ENCODE data around the gene ZNF331. TPM values are rescaled to one million over a fixed set of nuclear protein-coding genes. Genes with fewer than 3 reads are reported as not detected.

The ZNF331 gene
- total RNA-seq, 1 donor from 2014 or later, result 10.1 TPM

GRCh38 chr19:53530622-53531021 is 7.3 kb upstream of the ZNF331 start:
- H3K27me3 ChIP-seq (ENCODE audit: low read depth), result no peaks in the 10 kb centered on the region
- no peak overlapping the region for H3K4me3 ChIP-seq
- peaks cover 4% of the 10 kb centered on the region for H3K36me3 ChIP-seq
- intact Hi-C loops (cut with micrococcal nuclease), result no loop called here
- DNase-seq, result no peak
- H3K9me3 ChIP-seq (replicated peaks), result peaks cover 11% of the 10 kb centered on the region
- TF ChIP-seq CTCF (IDR thresholded peaks at IDR 0.05; ENCODE audit: borderline replicate concordance), result no peak
- H3K27ac ChIP-seq (replicated peaks), result no peak overlapping the region
- no peaks in the 10 kb centered on the region for H3K4me1 ChIP-seq

- no peaks in the 10 kb centered on the region for H3K4me1 ChIP-seq
- no peaks in the 10 kb centered on the region for H3K36me3 ChIP-seq
- H3K4me3 ChIP-seq, result no peak overlapping the region
- H3K9me3 ChIP-seq (replicated peaks), result peaks cover 2% of the 10 kb centered on the region
- intact Hi-C loops (cut with micrococcal nuclease), result no loop called here
- no peak overlapping the region for H3K27ac ChIP-seq (replicated peaks)
- no peak for DNase-seq
- H3K27me3 ChIP-seq (ENCODE audit: low read depth), result no peaks in the 10 kb centered on the region
- no peak for TF ChIP-seq CTCF (IDR thresholded peaks at IDR 0.05; ENCODE audit: borderline replicate concordance)
Observed at GRCh38 chr19:53531457-53531856, 6.5 kb upstream of the ZNF331 start.

- Histone ChIP-seq H3K9me3 (replicated peaks) (no peaks in the 10 kb centered on the region), H3K27me3 (ENCODE audit: low read depth) (no peaks in the 10 kb centered on the region), H3K4me1 (no peaks in the 10 kb centered on the region), H3K27ac (replicated peaks) (no peak overlapping the region), H3K4me3 (no peak overlapping the region), H3K36me3 (no peaks in the 10 kb centered on the region)
- no peak for DNase-seq
- TF ChIP-seq CTCF (IDR thresholded peaks at IDR 0.05; ENCODE audit: borderline replicate concordance), result no peak
- intact Hi-C loops (cut with micrococcal nuclease), result no loop called here
Observed at GRCh38 chr19:53532362-53532761, 5.6 kb upstream of the ZNF331 start.

- no peaks in the 10 kb centered on the region for H3K27me3 ChIP-seq (ENCODE audit: low read depth)
- no peak overlapping the region for H3K4me3 ChIP-seq
- TF ChIP-seq CTCF (IDR thresholded peaks at IDR 0.05; ENCODE audit: borderline replicate concordance), result no peak
- H3K27ac ChIP-seq (replicated peaks), result no peak overlapping the region
- H3K4me1 ChIP-seq, result peaks cover 18% of the 10 kb centered on the region
- peaks cover under 1% of the 10 kb centered on the region for H3K36me3 ChIP-seq
- H3K9me3 ChIP-seq (replicated peaks), result no peaks in the 10 kb centered on the region
- no peak for DNase-seq
- intact Hi-C loops (cut with micrococcal nuclease), result no loop called here
Observed at GRCh38 chr19:53536225-53536548, 1.8 kb upstream of the ZNF331 start.

- Histone ChIP-seq H3K9me3 (replicated peaks) (no peaks in the 10 kb centered on the region), H3K27me3 (ENCODE audit: low read depth) (no peaks in the 10 kb centered on the region), H3K27ac (replicated peaks) (peak overlapping the region; percentile 89), H3K4me1 (peaks cover 18% of the 10 kb centered on the region), H3K36me3 (peaks cover 7% of the 10 kb centered on the region), H3K4me3 (peak overlapping the region; percentile 77)
- DNase-seq, result no peak
- intact Hi-C loops (cut with micrococcal nuclease), result no loop called here
- TF ChIP-seq CTCF (IDR thresholded peaks at IDR 0.05; ENCODE audit: borderline replicate concordance), result no peak
Observed at GRCh38 chr19:53537121-53537520, 824 bp upstream of the ZNF331 start.

Data from left ventricle myocardium inferior (tissue), 1 donor.